NB4 (cell line): Measurements from ENCODE around the gene RERE.

Source experiments
- DNase-seq: peaks from one replicate; pipeline ENCODE4 v3.0.0; 2010; ENCODE audit warnings: low read depth
- H3K4me3 ChIP-seq: one replicate; pipeline ENCODE4 v1.5.1; 2011; ENCODE audit warnings: mild to moderate bottlenecking, low read depth, low read length, moderate library complexity
- MYC ChIP-seq: IDR thresholded peaks from 2 replicates; pipeline ENCODE4 v1.6.1; 2011; ENCODE audit warnings: low read depth, low read length
- POLR2A ChIP-seq: IDR thresholded peaks from 2 replicates; pipeline ENCODE4 v1.6.1; 2011; ENCODE audit warnings: mild to moderate bottlenecking; ENCODE audit not compliant: insufficient read length; ENCODE audit errors: extremely low read depth
- TF ChIP-seq, protein P1 (sequence below): IDR thresholded peaks from 2 replicates; pipeline ENCODE4 v1.6.1; 2011; ENCODE audit warnings: low read depth, low read length
- TF ChIP-seq, protein P2 (sequence below): IDR thresholded peaks from one replicate; pipeline ENCODE4 v1.5.1; 2012; ENCODE audit warnings: low read depth, low read length

Gene RERE

DNA sequence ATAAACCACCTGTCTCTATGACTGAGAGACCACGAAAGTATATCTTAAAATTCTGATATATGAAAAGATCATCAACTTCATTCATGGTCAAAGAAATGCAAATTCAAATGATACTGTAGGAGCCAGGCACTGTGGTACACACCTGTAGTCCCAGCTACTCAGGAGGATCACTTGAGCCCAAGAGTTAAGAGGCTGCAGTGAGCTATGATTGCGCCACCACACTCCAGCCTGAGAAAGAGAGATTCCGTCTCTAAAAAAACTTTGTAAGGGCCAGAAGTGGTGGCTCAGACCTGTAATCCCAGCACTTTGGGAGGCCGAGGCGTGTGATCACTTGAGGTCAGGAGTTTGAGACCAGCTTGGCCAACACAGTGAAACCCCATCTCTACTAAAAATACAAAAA is 17.0 kb downstream of the RERE start:
- TF ChIP-seq, protein P1, sequence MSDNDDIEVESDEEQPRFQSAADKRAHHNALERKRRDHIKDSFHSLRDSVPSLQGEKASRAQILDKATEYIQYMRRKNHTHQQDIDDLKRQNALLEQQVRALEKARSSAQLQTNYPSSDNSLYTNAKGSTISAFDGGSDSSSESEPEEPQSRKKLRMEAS = no peak
- TF ChIP-seq, protein P2, sequence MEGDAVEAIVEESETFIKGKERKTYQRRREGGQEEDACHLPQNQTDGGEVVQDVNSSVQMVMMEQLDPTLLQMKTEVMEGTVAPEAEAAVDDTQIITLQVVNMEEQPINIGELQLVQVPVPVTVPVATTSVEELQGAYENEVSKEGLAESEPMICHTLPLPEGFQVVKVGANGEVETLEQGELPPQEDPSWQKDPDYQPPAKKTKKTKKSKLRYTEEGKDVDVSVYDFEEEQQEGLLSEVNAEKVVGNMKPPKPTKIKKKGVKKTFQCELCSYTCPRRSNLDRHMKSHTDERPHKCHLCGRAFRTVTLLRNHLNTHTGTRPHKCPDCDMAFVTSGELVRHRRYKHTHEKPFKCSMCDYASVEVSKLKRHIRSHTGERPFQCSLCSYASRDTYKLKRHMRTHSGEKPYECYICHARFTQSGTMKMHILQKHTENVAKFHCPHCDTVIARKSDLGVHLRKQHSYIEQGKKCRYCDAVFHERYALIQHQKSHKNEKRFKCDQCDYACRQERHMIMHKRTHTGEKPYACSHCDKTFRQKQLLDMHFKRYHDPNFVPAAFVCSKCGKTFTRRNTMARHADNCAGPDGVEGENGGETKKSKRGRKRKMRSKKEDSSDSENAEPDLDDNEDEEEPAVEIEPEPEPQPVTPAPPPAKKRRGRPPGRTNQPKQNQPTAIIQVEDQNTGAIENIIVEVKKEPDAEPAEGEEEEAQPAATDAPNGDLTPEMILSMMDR = no peak
- no peak for TF ChIP-seq POLR2A
- TF ChIP-seq MYC = no peak
- no peak for DNase-seq
- H3K4me3 ChIP-seq = no peak overlapping the region

DNA sequence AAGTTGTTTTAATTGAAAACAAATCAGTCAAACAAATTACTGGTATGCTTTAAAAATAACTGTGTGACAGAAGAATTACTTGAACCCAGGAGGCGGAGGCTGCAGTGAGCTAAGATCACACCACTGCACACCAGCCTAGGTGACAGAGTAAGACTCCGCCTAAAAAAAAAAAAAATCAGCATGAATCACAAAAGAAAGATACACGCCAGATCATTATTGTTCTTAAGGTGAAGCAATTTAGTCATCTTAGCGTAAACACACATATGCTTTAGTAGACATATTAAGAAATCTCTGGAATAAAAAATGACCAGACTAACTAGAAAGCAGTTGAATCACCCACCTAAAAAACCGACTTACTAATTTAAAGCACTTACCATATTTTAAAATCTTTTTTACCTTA is 20.2 kb downstream of the RERE start:
- H3K4me3 ChIP-seq = no peak overlapping the region
- no peak for DNase-seq
- TF ChIP-seq, protein P1 = no peak
- TF ChIP-seq, protein P2 = no peak
- TF ChIP-seq MYC (no peak), POLR2A (no peak)

DNA sequence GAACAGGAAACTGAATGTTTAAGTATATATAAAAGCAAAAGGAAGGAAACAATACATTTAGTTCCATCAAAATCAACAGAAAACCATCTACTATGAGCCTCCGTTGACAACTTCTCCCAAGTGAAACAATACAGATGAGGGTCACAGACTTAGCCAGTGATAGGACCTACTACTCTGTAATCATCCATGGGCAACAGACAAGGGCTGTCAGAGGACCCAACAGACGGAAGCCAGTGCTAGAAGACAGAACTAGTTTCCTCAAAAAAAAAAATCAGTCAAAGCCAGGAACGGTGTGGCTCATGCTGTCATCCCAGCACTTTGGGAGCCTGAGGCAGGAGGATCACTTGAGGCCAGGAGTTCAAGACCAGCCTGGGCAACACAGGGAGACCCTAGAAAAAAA is 20.6 kb downstream of the RERE start:
- TF ChIP-seq, protein P2 = no peak
- TF ChIP-seq, protein P1 = no peak
- no peak for TF ChIP-seq POLR2A
- no peak for TF ChIP-seq MYC
- DNase-seq = no peak
- no peak overlapping the region for H3K4me3 ChIP-seq

DNA sequence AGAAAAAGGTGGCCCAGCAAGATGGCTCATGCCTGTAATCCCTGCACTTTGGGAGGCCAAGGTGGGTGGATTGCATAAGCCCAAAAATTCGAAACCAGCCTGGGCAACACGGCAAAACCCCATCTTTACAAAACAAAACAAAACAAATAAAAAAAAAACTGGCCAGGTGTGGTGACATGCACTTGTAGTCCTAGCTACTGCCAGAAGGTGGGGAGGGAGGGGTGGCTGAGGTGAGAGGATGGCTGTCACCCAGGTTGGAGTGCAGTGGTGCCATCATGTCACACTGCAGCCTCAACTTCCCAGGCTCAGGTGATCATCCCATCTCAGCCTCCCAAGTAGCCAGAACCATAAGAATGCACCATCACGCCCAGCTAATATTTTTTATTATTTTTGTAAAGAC is 22.8 kb downstream of the RERE start:
- TF ChIP-seq, protein P1 = no peak
- TF ChIP-seq MYC (no peak), POLR2A (no peak)
- TF ChIP-seq, protein P2 = no peak
- no peak overlapping the region for H3K4me3 ChIP-seq
- DNase-seq = no peak

DNA sequence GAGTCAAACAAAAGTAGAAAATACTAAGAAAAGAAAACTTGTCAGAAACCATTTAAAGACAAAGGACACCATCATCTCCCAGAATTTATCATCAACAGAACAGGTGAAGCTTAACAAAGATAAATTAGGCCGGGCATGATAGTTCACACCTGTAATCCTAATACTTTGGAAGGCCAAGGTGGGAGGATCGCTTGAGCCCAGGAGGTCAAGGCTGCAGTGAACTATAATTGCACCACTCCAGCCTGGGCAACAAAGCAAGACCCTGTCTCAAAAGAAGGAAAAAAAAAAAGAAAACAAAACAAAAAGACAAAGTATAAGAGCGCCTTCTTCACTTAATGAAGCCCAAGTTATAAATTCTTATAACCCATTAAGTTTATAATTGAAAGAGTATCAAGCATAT is 25.6 kb downstream of the RERE start:
- no peak overlapping the region for H3K4me3 ChIP-seq
- no peak for TF ChIP-seq POLR2A
- TF ChIP-seq MYC = no peak
- TF ChIP-seq, protein P1 = no peak
- TF ChIP-seq, protein P2 = no peak
- DNase-seq = no peak

DNA sequence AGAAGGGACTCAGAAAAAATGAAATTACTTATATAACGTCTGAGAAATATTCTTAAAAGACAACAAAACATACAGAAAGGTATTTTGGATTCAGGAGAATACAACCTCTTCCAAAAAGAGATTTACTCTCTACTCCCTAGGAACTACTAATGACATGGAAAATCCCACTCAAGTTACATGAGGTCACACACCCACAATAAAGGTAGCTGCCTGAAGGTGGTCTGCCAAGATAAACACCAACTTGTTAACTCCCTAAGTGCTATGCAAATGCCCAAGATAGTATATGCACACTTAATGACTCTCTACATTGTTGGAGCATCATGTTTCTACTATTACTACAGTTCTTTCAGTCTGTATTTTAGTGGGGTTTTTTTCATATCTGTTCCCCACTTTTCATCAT is 26.5 kb downstream of the RERE start:
- TF ChIP-seq, protein P1 = no peak
- TF ChIP-seq, protein P2 = no peak
- no peak for TF ChIP-seq MYC
- TF ChIP-seq POLR2A = no peak
- no peak for DNase-seq
- no peak overlapping the region for H3K4me3 ChIP-seq
